PFSK-1 (cell line): Measurements from ENCODE around the gene NAV2.

Experiments
- FOXP2 ChIP-seq: optimal IDR thresholded peaks from 2 replicates; pipeline ENCODE3; 2011; ENCODE audit warnings: borderline replicate concordance, control low read depth, inconsistent platforms; ENCODE audit not compliant: insufficient read depth; ENCODE audit errors: extremely low read length, extremely low read depth
- POLR2AphosphoS5 ChIP-seq: IDR thresholded peaks from 2 replicates; pipeline ENCODE4 v1.6.1; 2012; ENCODE audit warnings: low read depth, mild to moderate bottlenecking, control low read depth, low read length, moderate library complexity
- REST ChIP-seq, 2 experiments: IDR thresholded peaks; 2 replicates each; pipeline versions ENCODE4 v1.6.1 to v1.8.0; 2011 to 2012; ENCODE audit warnings: low read depth in 2 of 2, low read length in 2 of 2, control low read depth in 1 of 2, inconsistent platforms in 1 of 2, mild to moderate bottlenecking in 1 of 2, moderate library complexity in 1 of 2; ENCODE audit not compliant: insufficient read depth in 1 of 2
- SIN3A ChIP-seq: IDR thresholded peaks from 2 replicates; pipeline ENCODE4 v1.6.1; 2012; ENCODE audit warnings: mild to moderate bottlenecking, low read length, moderate library complexity, borderline replicate concordance; ENCODE audit not compliant: insufficient read depth
- TAF1 ChIP-seq: IDR thresholded peaks from 2 replicates; pipeline ENCODE4 v1.6.1; 2012; ENCODE audit warnings: low read length, control low read depth, borderline replicate concordance; ENCODE audit not compliant: insufficient read depth

The NAV2 gene

DNA sequence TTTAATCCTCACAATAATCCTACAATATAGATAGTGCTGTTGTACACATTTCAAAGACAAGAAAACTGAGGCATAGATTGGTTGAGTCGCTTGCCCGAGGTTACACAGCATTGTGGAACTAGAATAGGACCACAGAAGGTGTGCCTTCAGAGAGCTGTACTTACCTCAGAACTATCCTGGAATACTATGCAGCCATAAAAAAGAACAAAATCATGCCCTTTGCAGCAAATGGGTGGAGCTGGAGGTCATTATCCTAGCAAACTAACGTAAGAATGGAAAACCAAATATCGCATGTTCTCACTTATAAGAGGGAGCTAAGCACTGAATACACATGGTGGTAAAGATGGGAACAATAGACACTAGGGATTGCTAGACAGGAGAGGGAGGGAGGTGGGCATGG lies 15.7 kb upstream of the NAV2 start:
- no peak for TF ChIP-seq FOXP2
- no peak for TF ChIP-seq REST (IDR thresholded peaks at IDR 0.05; ENCODE audit: insufficient read depth in 1 of 2, low read depth in 2 of 2, low read length in 2 of 2)
- TF ChIP-seq POLR2AphosphoS5: no peak
- no peak for TF ChIP-seq SIN3A
- TF ChIP-seq TAF1: no peak

DNA sequence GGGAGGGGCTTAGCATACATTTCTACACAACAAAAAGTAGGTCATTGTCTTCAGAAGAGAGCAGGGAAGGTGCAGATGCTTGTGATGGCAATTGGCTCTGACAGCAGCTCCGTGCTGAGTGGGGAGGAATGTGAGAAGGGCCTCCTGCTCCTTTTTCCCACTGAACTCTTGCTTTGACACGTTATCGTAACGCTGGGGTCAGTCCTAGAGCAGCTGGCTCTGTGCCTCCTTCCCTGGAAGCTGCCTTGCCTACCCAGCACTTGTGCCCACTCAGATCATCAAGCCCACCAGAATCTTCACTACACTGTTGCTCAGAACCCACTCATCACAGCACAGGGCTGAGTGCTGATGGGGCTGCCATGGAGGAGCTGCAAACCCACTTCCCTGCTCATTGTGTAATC lies 14.9 kb upstream of the NAV2 start:
- TF ChIP-seq POLR2AphosphoS5 (no peak), SIN3A (no peak), FOXP2 (no peak), REST (IDR thresholded peaks at IDR 0.05; ENCODE audit: insufficient read depth in 1 of 2, low read depth in 2 of 2, low read length in 2 of 2) (no peak), TAF1 (no peak)

- TF ChIP-seq FOXP2: no peak
- TF ChIP-seq TAF1: no peak
- no peak for TF ChIP-seq SIN3A
- no peak for TF ChIP-seq POLR2AphosphoS5
Measured at GRCh38 chr11:19698493-19699292, 13.9 kb upstream of the NAV2 start.

DNA sequence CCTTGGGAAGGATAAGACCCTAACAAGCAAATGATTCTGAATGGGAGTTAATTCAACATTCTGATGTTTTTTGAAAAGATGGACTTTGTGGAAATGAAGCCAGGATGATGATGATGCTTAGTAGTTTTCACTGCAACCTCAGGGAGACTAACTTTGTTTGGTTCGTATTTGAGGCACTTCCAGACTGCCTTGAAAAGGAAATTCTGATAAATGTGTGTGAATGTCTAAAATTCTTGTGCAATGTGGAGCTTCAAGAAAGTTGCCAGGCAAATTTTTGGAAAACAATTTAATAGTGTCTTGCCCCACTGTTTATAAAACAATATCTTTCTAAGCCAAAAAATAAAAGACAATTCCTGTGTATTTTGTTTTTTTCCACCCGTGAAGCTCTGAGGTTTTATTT lies 11.2 kb upstream of the NAV2 start:
- TF ChIP-seq SIN3A (no peak), FOXP2 (no peak), POLR2AphosphoS5 (no peak), TAF1 (no peak), REST (IDR thresholded peaks at IDR 0.05; ENCODE audit: insufficient read depth in 1 of 2, low read depth in 2 of 2, low read length in 2 of 2) (no peak)

DNA sequence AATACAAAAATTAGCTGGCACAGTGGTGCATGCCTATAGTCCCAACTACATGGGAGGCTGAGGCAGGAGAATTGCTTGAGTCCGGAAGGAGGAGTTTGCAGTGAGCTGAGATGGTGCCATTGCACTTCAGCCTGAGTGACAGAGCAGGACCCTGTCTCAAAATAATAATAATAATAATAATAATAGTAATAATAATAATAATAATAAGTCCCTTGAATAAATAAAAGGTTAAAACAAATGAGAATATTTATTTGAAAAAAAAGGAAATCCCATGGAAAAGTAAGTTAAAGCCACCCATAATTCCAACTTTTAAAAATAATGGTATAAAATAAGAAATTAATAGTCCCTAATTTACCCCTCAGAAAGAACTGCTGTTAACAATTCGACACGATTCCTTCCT lies 10.0 kb upstream of the NAV2 start:
- TF ChIP-seq FOXP2 (no peak), POLR2AphosphoS5 (no peak), SIN3A (no peak), REST (IDR thresholded peaks at IDR 0.05; ENCODE audit: insufficient read depth in 1 of 2, low read depth in 2 of 2, low read length in 2 of 2) (no peak), TAF1 (no peak)
